GM12891 (cell line): ENCODE measurements around the gene TFIP11.

ENCODE experiments used
- PAX5 ChIP-seq: IDR thresholded peaks from 2 replicates; pipeline ENCODE4 v1.6.1; 2011; ENCODE audit warnings: low read length, moderate library complexity, mild to moderate bottlenecking; ENCODE audit not compliant: insufficient read depth, severe bottlenecking
- POLR2A ChIP-seq: IDR thresholded peaks from 2 replicates; pipeline ENCODE4 v1.6.1; 2011; ENCODE audit warnings: low read depth, low read length, control low read depth
- POU2F2 ChIP-seq: IDR thresholded peaks from 2 replicates; pipeline ENCODE4 v1.6.1; 2011; ENCODE audit warnings: low read depth, mild to moderate bottlenecking, control low read depth, low read length, moderate library complexity
- TAF1 ChIP-seq: IDR thresholded peaks from 2 replicates; pipeline ENCODE4 v1.6.1; 2011; ENCODE audit warnings: low read depth, low read length, control low read depth

DNA sequence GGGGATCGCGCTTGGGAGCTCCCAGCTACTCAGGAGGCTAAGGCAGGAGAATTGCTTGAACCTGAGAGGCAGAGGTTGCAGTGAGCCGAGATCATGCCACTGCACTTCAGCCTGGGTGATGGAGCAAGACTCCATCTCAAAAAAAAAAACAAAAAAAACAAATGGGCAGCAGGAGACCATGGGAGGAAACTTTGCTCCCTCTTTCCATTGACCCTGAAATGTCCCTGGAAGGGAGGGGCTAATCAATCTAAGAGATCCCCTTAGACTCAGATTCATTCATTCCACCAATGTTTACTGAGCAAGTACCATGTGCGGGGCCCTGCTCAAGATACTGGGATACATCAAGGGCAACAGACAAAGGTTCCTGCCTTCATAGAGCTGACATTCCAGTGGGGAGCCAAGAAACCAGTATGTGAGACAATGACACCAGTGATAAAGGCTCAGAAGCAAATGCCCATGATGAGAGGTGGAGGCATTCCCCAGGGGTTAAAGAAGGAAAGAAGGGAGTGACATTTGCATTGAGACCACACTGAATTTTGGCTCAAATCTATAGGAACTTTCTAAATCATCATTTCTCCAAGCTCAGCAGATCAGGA, 37.7 kb upstream of the TFIP11 start:
- TF ChIP-seq POLR2A (no peak), TAF1 (no peak), POU2F2 (no peak), PAX5 (no peak)
